ENCODE results near the gene FAM81B. TPM values are rescaled to one million over a fixed set of nuclear protein-coding genes. Genes with fewer than 3 reads are reported as not detected.
"Not testable (repeated sequence)": the region's sequence is repeated elsewhere in the genome, so short reads cannot be mapped to it uniquely, and the experiment has no call there.

Gene FAM81B
- polyA plus RNA-seq, 3 donors, result not detected

GRCh38 chr5:95385334-95385733 is 5.8 kb upstream of the FAM81B start:
- TF ChIP-seq CTCF (IDR thresholded peaks at IDR 0.05), result no peak
- Histone ChIP-seq H3K4me1 (ENCODE audit: control insufficient read depth in 1 of 2, insufficient read depth in 2 of 2, low read length in 2 of 2) (no peaks in the 10 kb centered on the region), H3K36me3 (replicated peaks in 1 of 2; ENCODE audit: control insufficient read depth in 1 of 2, insufficient read depth in 2 of 2, low read length in 2 of 2) (no peaks in the 10 kb centered on the region), H3K4me2 (replicated peaks; ENCODE audit: extremely low read depth, low read length, poor library complexity, severe bottlenecking) (no peak overlapping the region), H3K9ac (ENCODE audit: insufficient read depth, low read length, poor library complexity, severe bottlenecking) (no peak overlapping the region), H3K79me2 (ENCODE audit: insufficient read depth, low read length) (no peaks in the 10 kb centered on the region), H4K20me1 (ENCODE audit: insufficient read depth, low read length) (no peaks in the 10 kb centered on the region), H3K27me3 (ENCODE audit: control insufficient read depth in 2 of 2, insufficient read depth in 2 of 2, low read length in 2 of 2) (no peaks in the 10 kb centered on the region), H2AFZ (ENCODE audit: insufficient read depth, low read depth, low read length, poor library complexity, severe bottlenecking) (no peak overlapping the region), H3K4me3 (replicated peaks in 1 of 3; ENCODE audit: low read depth in 2 of 3, low read length in 3 of 3) (no peak overlapping the region), H3K27ac (ENCODE audit: low read depth in 1 of 2, low read length in 2 of 2) (no peak overlapping the region), H3K9me3 (replicated peaks in 1 of 2; ENCODE audit: control insufficient read depth in 1 of 2, insufficient read depth in 1 of 2, low read length in 2 of 2) (peaks cover 0 to 2% of the 10 kb centered on the region in 2 donors)
- no peak overlapping the region for H3K4me3 Mint-ChIP-seq
- H3K9me3 Mint-ChIP-seq, result peaks cover 12 to 27% (median 16%) of the 10 kb centered on the region in 7 donors
- H3K27me3 Mint-ChIP-seq (ENCODE audit: low read depth in 3 of 3), result peaks cover 0 to 1% (median 0%) of the 10 kb centered on the region in 3 donors
- no peaks in the 10 kb centered on the region for H3K36me3 Mint-ChIP-seq
- peaks cover under 1% of the 10 kb centered on the region for H3K4me1 Mint-ChIP-seq
- intact Hi-C loops (cut with micrococcal nuclease), result no loop called here
- WGBS (ENCODE audit: insufficient coverage), result no CpG with 5 or more reads among the region's 1 CpG
- no peak overlapping the region for H3K27ac Mint-ChIP-seq
- DNase-seq, result no peak

GRCh38 chr5:95391965-95392364 is 799 bp downstream of the FAM81B start:
- H2AFZ ChIP-seq (ENCODE audit: insufficient read depth, low read depth, low read length, poor library complexity, severe bottlenecking); H3K36me3 ChIP-seq (replicated peaks in 1 of 2; ENCODE audit: control insufficient read depth in 1 of 2, insufficient read depth in 2 of 2, low read length in 2 of 2); H3K36me3 Mint-ChIP-seq; H3K4me3 ChIP-seq (replicated peaks in 1 of 3; ENCODE audit: low read depth in 2 of 3, low read length in 3 of 3); H3K27ac Mint-ChIP-seq; H3K4me1 Mint-ChIP-seq; intact Hi-C loops (cut with micrococcal nuclease); H3K79me2 ChIP-seq (ENCODE audit: insufficient read depth, low read length); H3K9ac ChIP-seq (ENCODE audit: insufficient read depth, low read length, poor library complexity, severe bottlenecking); H3K4me1 ChIP-seq (ENCODE audit: control insufficient read depth in 1 of 2, insufficient read depth in 2 of 2, low read length in 2 of 2); H3K4me2 ChIP-seq (replicated peaks; ENCODE audit: extremely low read depth, low read length, poor library complexity, severe bottlenecking); H3K27me3 ChIP-seq (ENCODE audit: control insufficient read depth in 2 of 2, insufficient read depth in 2 of 2, low read length in 2 of 2); H3K4me3 Mint-ChIP-seq; H3K27me3 Mint-ChIP-seq (ENCODE audit: low read depth in 3 of 3); H3K9me3 ChIP-seq (replicated peaks in 1 of 2; ENCODE audit: control insufficient read depth in 1 of 2, insufficient read depth in 1 of 2, low read length in 2 of 2); DNase-seq; H4K20me1 ChIP-seq (ENCODE audit: insufficient read depth, low read length); H3K27ac ChIP-seq (ENCODE audit: low read depth in 1 of 2, low read length in 2 of 2): not testable (repeated sequence)
- no CpG with 5 or more reads among the region's 3 CpGs for WGBS (ENCODE audit: insufficient coverage)
- peaks cover 0 to 14% (median 4%) of the 10 kb centered on the region in 7 donors for H3K9me3 Mint-ChIP-seq

All from CD14-positive monocyte (primary cell).